ENCODE measurements around the gene TBCEL. TPM values are rescaled to one million over a fixed set of nuclear protein-coding genes. Genes with fewer than 3 reads are reported as not detected.

TBCEL gene
- total RNA-seq, 1 donor from 2014 or later: 36.5 TPM

GRCh38 chr11:120994091-120994859, 29.6 kb upstream of the TBCEL start:
- Mint-ChIP-seq H3K36me3 (ENCODE audit: unreplicated experiment) (no peaks in the 10 kb centered on the region), H3K9me3 (ENCODE audit: unreplicated experiment) (no peaks in the 10 kb centered on the region)
- DNase-seq: no peak

GRCh38 chr11:120995184-120995583, 28.7 kb upstream of the TBCEL start:
- no peak overlapping the region for H3K4me3 Mint-ChIP-seq (ENCODE audit: unreplicated experiment)

More at GRCh38 chr11:120994091-120994859, 29.6 kb upstream of the TBCEL start:
- no peak overlapping the region for H3K27ac Mint-ChIP-seq (ENCODE audit: unreplicated experiment)
- no peaks in the 10 kb centered on the region for H3K4me1 Mint-ChIP-seq (ENCODE audit: low read depth, unreplicated experiment)
- no peaks in the 10 kb centered on the region for H3K27me3 Mint-ChIP-seq (ENCODE audit: unreplicated experiment)
- no peak for TF ChIP-seq CTCF (IDR thresholded peaks at IDR 0.05; ENCODE audit: partially characterized antibody, unreplicated experiment)
- no peak overlapping the region for H3K4me3 Mint-ChIP-seq (ENCODE audit: unreplicated experiment)

GRCh38 chr11:120996973-120997372, 26.9 kb upstream of the TBCEL start:
- no peak for DNase-seq
- H3K9me3 Mint-ChIP-seq (ENCODE audit: unreplicated experiment): no peaks in the 10 kb centered on the region
- no peaks in the 10 kb centered on the region for H3K4me1 Mint-ChIP-seq (ENCODE audit: low read depth, unreplicated experiment)
- H3K36me3 Mint-ChIP-seq (ENCODE audit: unreplicated experiment): no peaks in the 10 kb centered on the region
- H3K27me3 Mint-ChIP-seq (ENCODE audit: unreplicated experiment): no peaks in the 10 kb centered on the region
- no peak overlapping the region for H3K4me3 Mint-ChIP-seq (ENCODE audit: unreplicated experiment)
- H3K27ac Mint-ChIP-seq (ENCODE audit: unreplicated experiment): no peak overlapping the region
- TF ChIP-seq CTCF (IDR thresholded peaks at IDR 0.05; ENCODE audit: partially characterized antibody, unreplicated experiment): no peak

More at GRCh38 chr11:120995184-120995583, 28.7 kb upstream of the TBCEL start:
- no peaks in the 10 kb centered on the region for H3K4me1 Mint-ChIP-seq (ENCODE audit: low read depth, unreplicated experiment)
- no peak for TF ChIP-seq CTCF (IDR thresholded peaks at IDR 0.05; ENCODE audit: partially characterized antibody, unreplicated experiment)
- no peak for DNase-seq
- no peaks in the 10 kb centered on the region for H3K36me3 Mint-ChIP-seq (ENCODE audit: unreplicated experiment)
- no peaks in the 10 kb centered on the region for H3K27me3 Mint-ChIP-seq (ENCODE audit: unreplicated experiment)
- H3K27ac Mint-ChIP-seq (ENCODE audit: unreplicated experiment): no peak overlapping the region
- no peaks in the 10 kb centered on the region for H3K9me3 Mint-ChIP-seq (ENCODE audit: unreplicated experiment)

GRCh38 chr11:120998581-120998980, 25.3 kb upstream of the TBCEL start:
- no peak for TF ChIP-seq CTCF (IDR thresholded peaks at IDR 0.05; ENCODE audit: partially characterized antibody, unreplicated experiment)
- no peak for DNase-seq
- Mint-ChIP-seq H3K36me3 (ENCODE audit: unreplicated experiment) (no peaks in the 10 kb centered on the region), H3K27ac (ENCODE audit: unreplicated experiment) (no peak overlapping the region), H3K27me3 (ENCODE audit: unreplicated experiment) (no peaks in the 10 kb centered on the region), H3K4me1 (ENCODE audit: low read depth, unreplicated experiment) (peaks cover 5% of the 10 kb centered on the region), H3K9me3 (ENCODE audit: unreplicated experiment) (no peaks in the 10 kb centered on the region), H3K4me3 (ENCODE audit: unreplicated experiment) (no peak overlapping the region)

- Mint-ChIP-seq H3K4me1 (ENCODE audit: low read depth, unreplicated experiment) (peaks cover 5% of the 10 kb centered on the region), H3K27ac (ENCODE audit: unreplicated experiment) (no peak overlapping the region), H3K27me3 (ENCODE audit: unreplicated experiment) (no peaks in the 10 kb centered on the region), H3K9me3 (ENCODE audit: unreplicated experiment) (no peaks in the 10 kb centered on the region), H3K36me3 (ENCODE audit: unreplicated experiment) (no peaks in the 10 kb centered on the region), H3K4me3 (ENCODE audit: unreplicated experiment) (no peak overlapping the region)
- no peak for TF ChIP-seq CTCF (IDR thresholded peaks at IDR 0.05; ENCODE audit: partially characterized antibody, unreplicated experiment)
- no peak for DNase-seq
Measured at GRCh38 chr11:121004206-121004840, 19.6 kb upstream of the TBCEL start.
